Activated CD8-positive, alpha-beta memory T cell treated with anti-CD3 and anti-CD28 coated beads, Interleukin-2, amount 50 U/mL, for 1 hour (primary cell): Measurements from ENCODE around the gene SZRD1.
A peak's percentile ranks its signal among the peaks of the same experiment; 100 is the strongest.

Experiments
- DNase-seq: peaks from one replicate; pipeline ENCODE4 v3.0.0-alpha.2; 2020; ENCODE audit errors: extremely low read depth

The SZRD1 gene

GRCh38 chr1:16367258-16367967, 371 bp downstream of the SZRD1 start:
- DNase-seq: peak; percentile 53

GRCh38 chr1:16367968-16368890, 1.2 kb downstream of the SZRD1 start:
- no peak for DNase-seq

- DNase-seq: no peak
These were observed 2.8 kb downstream of the SZRD1 start for GRCh38 chr1:16369821-16370220.

GRCh38 chr1:16371725-16372124, 4.7 kb downstream of the SZRD1 start:
- DNase-seq: no peak

- no peak for DNase-seq
These were observed 5.7 kb downstream of the SZRD1 start for GRCh38 chr1:16372535-16373285.

GRCh38 chr1:16374266-16374665, 7.2 kb downstream of the SZRD1 start:
- no peak for DNase-seq

- DNase-seq: no peak
These were observed 8.7 kb downstream of the SZRD1 start for GRCh38 chr1:16375521-16376340.

GRCh38 chr1:16376971-16377370, 9.9 kb downstream of the SZRD1 start:
- no peak for DNase-seq

- no peak for DNase-seq
These were observed 11.4 kb downstream of the SZRD1 start for GRCh38 chr1:16378443-16378842.

GRCh38 chr1:16380868-16381267, 13.8 kb downstream of the SZRD1 start:
- DNase-seq: no peak

- DNase-seq: no peak
These were observed 16.8 kb downstream of the SZRD1 start for GRCh38 chr1:16383888-16384287.

GRCh38 chr1:16385659-16386453, 18.8 kb downstream of the SZRD1 start:
- no peak for DNase-seq

- DNase-seq: no peak
These were observed 19.5 kb downstream of the SZRD1 start for GRCh38 chr1:16386454-16387113.

- no peak for DNase-seq
These were observed 20.5 kb downstream of the SZRD1 start for GRCh38 chr1:16387201-16388188.

- DNase-seq: no peak
These were observed 24.4 kb downstream of the SZRD1 start for GRCh38 chr1:16391411-16391810.

- no peak for DNase-seq
These were observed 25.9 kb downstream of the SZRD1 start for GRCh38 chr1:16392740-16393569.

- no peak for DNase-seq
These were observed 26.8 kb downstream of the SZRD1 start for GRCh38 chr1:16393570-16394521.
